Hematopoietic multipotent progenitor cell treated with erythropoietin and hydrocortisone succinate and interleukin-3 and kit ligand, for 15 days (in vitro differentiated cells): ENCODE results near the gene ATP1B4.
"Not testable (repeated sequence)": the region's sequence is repeated elsewhere in the genome, so short reads cannot be mapped to it uniquely, and the experiment has no call there.

ENCODE experiments used
- DNase-seq: peaks from one replicate; pipeline ENCODE4 v3.0.0-alpha.2; 2015; ENCODE audit warnings: low spot score

ATP1B4 gene

GRCh38 chrX:120361764-120362305 is at the start of gene ATP1B4:
Gene ATP1B4 (plus strand): TSS chrX:120362089. CDS start chrX:120362169, 80 bp downstream.
- no peak for DNase-seq

DNA sequence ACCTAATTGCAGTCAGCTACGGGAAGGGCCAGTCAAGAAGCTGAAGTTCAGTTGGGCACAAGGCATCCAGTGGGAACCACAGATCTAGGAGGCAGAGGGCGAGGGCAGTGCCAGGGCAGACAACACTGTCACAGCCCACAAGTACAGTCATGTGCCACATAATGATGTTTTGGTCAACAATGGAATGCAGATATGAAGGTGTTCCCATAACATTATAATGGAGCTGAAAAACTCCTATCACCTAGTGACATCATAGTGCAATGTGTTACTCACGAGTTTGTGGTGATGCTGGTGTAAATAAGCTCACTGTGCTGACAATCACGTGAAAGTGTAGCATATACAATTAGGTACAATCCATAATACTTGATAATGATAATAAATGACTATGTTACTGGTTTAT is 46.1 kb upstream of the ATP1B4 start:
- DNase-seq = no peak

- DNase-seq = no peak
Observed at GRCh38 chrX:120316587-120317283, 45.2 kb upstream of the ATP1B4 start.

DNA sequence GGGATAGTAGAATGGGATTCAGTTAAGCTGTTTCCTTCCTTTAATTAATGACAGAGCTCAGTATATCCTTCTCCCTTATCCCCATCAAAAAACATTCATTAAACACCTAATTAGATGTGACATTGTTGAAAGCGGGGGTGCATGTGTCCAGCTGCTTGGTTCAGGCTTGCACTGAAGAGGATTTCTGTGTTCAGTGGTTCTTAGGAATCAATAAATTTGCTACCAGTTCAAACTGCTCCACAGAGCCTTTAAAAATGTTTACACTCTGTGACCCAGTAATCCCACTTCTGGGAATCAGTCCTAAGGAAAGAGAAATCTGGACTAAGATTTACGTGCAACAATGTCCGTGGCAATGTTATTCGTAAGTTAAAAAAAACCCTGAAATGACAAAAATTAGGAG is 43.5 kb upstream of the ATP1B4 start:
- no peak for DNase-seq

DNA sequence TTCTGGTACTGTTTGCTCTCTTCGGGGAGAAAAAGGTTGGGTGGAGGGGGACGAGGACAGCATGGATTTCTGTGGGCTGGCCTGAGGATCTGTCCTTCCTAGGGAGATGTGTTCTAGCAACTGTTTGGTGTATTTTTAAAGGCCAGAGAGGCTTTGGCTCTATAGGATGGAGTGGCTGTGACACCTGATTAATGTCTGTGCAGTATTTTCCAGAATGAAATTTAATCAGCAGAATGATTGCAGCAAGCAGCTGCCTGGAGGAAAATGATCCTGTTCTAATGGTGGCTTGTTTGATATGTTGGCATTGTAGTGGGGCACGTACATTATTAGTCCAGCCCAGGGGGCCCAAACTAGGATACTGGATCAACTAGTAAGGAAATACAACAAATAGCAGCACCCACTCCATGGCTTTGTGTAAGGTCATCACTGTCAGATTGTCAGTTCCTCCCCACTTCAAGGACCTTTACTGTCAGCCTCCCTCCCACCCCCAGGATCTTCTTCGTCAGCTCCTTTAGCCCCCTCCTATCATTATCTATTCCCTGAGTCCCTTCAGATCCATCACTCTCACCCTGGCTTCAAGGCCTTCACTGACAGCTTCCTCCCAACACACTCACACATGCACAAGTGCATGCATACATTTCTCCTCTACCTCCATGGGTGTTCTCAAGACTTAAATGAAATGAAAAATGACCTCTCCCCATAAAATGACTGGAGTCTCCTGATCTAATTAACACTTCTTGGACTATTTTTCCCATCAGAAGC is 40.2 kb upstream of the ATP1B4 start:
- no peak for DNase-seq

DNA sequence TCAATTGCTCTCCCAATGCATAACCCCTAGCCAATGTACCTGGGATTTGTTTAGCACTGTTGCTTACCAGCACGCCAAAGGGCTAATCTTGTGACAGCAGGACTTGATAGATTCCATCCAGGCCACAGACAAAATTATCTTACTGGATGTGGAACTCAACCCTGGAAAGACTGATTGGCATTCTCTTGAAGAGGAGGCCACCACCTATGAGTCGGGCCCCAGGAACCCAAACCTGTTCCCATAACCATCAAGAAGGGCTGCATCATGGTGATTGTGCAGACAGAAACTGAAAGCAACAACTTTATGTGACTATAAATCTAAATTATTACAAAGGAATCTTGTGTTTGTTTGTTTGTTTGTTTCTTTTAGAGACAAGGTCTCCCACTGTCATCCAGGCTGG is 30.8 kb upstream of the ATP1B4 start:
- no peak for DNase-seq

DNA sequence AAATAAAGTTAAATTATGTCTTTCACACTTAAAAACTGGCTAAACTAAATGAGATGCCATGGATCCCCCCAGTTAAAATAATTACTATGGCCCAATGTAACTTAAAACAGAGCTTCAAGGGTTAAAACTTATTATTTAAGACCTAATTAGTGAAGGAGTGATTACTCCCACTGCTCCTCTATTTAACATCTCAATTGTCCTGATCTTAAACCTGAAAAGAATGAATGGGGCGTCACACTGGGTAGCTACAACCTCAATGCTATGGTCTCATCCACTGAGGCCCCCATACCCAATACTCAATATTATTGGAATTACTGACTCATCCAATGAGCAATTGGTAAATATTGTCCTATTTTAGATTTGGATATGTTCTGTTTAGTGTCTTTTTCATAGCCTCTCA is 29.5 kb upstream of the ATP1B4 start:
- DNase-seq = no peak

DNA sequence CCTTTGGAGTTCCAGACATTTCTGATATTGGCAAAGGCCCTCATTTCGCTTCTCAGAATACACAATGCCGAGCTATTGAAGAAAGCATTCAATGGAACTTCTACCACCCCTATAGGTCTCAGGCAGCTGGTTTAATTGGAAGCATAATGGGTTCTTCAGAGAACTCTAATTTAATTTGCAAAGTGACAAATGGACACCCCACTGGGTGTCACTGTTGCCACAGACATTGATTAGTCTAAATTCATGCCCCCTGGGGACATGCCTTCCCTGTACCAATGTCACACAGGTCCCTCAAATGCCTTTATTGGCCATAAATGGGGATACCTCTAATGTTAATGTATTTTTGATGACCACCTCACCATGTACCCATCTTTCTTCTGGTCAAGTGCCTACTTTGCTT is 27.7 kb upstream of the ATP1B4 start:
- no peak for DNase-seq

DNA sequence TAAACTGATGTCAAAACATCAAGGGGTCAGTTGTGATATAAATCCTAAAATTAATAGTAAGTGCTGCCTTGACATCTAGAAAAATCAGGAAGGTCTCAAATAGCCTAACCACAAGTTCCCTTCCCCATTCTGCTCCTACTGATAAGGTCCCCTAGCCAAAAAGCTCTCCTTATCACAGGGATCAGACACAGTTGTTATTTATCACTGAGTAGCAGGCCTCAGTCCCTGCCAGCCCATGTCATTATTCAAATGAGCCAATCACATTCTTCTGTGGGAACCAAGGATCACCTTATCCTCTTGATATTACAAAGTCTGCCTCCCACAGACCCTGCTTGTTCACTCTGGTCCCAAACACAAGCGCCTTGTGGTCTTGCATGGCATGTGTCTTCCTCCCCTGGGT is 27.3 kb upstream of the ATP1B4 start:
- DNase-seq = no peak

GRCh38 chrX:120335289-120335688 is 26.6 kb upstream of the ATP1B4 start:
- no peak for DNase-seq

GRCh38 chrX:120336899-120337298 is 25.0 kb upstream of the ATP1B4 start:
- no peak for DNase-seq

- DNase-seq = not testable (repeated sequence)
Observed at GRCh38 chrX:120344566-120344965, 17.3 kb upstream of the ATP1B4 start.

GRCh38 chrX:120350450-120351138 is 11.3 kb upstream of the ATP1B4 start:
- no peak for DNase-seq

DNA sequence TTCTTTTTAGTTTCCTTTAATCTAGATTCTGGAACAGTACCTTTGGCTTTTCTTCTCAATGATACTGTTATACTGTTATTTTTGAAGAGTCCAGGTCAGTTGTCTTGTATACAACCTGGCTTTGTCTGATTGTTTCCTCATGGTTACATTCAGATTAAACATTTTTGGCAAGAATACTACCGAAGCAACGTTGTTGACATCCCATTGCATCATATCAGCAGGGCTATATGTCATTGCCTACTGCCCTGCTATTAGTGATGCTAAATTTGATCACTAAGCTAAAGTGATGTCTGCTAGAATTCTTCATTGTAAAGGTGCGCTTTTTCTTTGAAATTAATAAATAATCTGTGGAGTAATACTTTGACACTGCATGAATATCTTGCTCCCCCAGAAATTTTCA is 5.8 kb upstream of the ATP1B4 start:
- no peak for DNase-seq

GRCh38 chrX:120357186-120357585 is 4.7 kb upstream of the ATP1B4 start:
- no peak for DNase-seq

- DNase-seq = no peak
Observed at GRCh38 chrX:120358737-120359456, 3.0 kb upstream of the ATP1B4 start.

DNA sequence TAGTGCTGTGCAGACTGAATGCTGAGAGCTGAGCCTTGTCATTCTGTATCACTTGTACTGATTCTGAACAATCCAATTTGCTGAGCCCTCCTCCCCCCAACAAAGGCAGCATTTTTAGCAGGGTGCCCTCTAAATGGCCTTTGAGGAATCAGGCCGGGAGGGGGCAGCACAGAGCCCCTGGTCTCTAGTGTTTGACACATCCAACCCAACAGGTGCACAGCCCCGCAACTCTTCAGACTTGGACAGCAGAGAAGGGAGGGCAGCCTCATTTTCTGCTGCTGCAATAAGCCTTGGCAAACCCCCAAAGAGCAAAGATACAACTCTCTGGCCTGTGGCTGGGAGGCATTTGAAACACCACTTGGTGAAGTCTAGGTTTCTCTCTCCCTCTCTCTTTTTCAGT is 3.4 kb downstream of the ATP1B4 start:
- peak; percentile 24 for DNase-seq

DNA sequence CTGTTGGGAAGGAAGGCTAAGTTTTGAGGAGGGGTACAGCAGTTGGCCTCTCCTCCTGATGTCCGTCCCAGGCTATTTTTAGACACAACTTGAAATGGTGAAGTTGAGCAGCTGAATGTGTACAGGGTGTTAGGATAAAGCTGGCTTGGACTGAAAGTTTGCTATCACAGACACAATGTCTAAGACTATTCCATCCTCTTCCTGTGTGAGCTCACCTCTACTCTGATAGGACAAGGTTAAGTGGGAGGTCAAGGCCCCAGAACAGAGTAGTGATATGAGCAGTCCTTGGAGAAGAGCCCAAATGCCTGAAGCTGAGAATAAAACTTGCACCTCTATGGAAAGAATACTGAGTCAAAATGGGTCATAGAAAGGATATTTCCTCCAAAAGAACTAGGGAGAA is 4.1 kb downstream of the ATP1B4 start:
- no peak for DNase-seq

- DNase-seq = no peak
Observed at GRCh38 chrX:120366794-120367193, 4.9 kb downstream of the ATP1B4 start.

DNA sequence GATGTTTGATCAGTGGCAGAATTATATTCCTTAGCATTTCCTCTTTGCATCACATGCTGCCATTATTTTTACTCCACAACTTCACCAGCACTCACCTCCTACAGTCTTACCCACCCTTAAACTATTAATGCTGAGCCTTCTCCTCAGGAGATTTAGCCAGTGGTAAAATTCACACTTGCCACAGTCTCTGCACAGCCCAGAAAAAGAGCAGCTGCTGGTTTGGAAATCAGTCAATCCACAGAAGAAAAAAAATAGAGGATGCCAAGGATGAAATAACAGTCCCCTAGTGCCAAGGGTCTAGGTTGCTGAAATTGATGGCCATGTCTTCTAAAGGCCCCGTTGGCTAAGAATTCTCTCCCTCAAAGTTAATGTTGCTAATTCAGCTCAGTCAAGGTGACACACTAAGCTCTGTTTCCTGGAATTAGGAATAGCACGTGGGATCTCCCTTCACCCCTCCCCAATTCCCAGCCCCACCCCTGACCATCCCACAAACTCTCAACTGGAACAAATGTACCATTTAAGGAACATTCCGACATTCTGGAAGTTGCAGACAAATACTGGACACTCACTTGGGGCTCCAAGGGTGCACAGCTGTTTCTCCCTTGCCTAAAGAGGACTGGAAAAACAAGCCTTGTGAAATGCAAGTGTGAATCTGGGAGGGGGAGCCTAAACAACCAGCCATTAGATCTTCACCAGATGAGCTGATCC is 5.7 kb downstream of the ATP1B4 start:
- no peak for DNase-seq

- no peak for DNase-seq
Observed at GRCh38 chrX:120372667-120373370, 10.9 kb downstream of the ATP1B4 start.
